Hair follicular keratinocyte (primary cell): Measurements from ENCODE around the gene HNRNPAB. TPM values are rescaled to one million over a fixed set of nuclear protein-coding genes. Genes with fewer than 3 reads are reported as not detected.

Source experiments
- total RNA-seq: library from RNA; depleted of rRNA; stranded (reverse); fragments of >200 nt; gene quantifications from 2 replicates; pipeline ENCODE4 v1.2.3, GENCODE V29; 2015

The HNRNPAB gene
- total RNA-seq, result 72.8 and 158 TPM in 2 replicates

DNA sequence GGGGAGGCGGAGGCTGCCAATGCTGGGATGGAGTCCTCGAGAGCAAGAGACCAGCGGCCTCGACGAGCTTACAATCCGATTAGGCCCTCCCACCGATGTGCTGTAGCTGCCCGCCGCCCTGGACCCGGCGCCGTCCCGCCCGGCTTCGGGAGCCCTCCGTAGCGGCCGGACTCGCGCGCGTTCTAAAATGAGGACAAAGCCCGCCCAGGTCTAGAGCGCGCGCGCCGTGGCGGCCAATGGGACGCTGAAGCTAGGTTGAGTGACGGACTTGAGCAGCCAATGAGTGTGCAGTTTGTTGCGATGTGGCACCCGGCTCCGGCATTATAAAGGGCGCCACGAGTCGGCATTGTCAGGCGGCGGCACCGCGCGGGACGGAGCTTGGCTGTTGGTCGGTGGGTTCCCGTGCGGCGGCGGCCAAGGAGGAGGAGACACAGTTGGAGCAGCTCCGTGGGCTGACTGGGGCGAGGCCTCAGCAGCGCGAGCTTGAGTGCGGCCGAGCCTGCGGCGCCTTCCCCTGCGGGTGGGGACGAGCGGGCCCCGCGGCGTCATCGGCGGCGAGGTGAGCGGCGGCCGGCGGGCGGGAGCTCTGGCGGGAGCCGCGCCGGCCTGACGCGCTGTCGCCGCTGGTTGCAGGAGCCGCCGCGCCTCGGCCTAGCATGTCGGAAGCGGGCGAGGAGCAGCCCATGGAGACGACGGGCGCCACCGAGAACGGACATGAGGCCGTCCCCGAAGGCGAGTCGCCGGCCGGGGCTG is at the start of gene HNRNPAB:
HNRNPAB (plus strand) TSS at position 352 of the 753 bp plus-strand sequence; CDS start at position 657, 305 bp downstream.

DNA sequence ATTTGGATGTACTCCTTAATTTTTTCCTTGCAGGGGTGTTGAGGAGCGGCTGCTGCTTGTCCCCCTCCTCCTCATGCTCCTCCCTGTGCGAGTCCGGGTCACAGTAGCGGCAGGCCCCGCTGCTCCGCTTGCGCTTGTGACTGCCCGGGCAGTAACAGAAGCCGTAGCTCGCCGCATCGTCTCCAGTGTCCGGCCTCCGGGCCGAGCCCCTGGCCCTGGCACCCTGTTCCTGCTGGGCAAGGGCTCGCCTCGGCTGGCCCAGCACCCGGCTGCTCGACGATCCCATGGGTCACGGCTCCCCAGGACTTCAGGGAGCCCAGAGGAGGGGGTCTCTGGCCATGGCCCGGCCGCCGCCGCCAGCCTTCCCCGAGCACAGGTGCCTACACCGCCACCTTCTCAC is 17.3 kb upstream of the HNRNPAB start, which contains the start of gene GMCL2:
GMCL2 (minus strand) TSS at position 358 of the 400 bp plus-strand sequence; CDS start at position 286, 72 bp downstream.

DNA sequence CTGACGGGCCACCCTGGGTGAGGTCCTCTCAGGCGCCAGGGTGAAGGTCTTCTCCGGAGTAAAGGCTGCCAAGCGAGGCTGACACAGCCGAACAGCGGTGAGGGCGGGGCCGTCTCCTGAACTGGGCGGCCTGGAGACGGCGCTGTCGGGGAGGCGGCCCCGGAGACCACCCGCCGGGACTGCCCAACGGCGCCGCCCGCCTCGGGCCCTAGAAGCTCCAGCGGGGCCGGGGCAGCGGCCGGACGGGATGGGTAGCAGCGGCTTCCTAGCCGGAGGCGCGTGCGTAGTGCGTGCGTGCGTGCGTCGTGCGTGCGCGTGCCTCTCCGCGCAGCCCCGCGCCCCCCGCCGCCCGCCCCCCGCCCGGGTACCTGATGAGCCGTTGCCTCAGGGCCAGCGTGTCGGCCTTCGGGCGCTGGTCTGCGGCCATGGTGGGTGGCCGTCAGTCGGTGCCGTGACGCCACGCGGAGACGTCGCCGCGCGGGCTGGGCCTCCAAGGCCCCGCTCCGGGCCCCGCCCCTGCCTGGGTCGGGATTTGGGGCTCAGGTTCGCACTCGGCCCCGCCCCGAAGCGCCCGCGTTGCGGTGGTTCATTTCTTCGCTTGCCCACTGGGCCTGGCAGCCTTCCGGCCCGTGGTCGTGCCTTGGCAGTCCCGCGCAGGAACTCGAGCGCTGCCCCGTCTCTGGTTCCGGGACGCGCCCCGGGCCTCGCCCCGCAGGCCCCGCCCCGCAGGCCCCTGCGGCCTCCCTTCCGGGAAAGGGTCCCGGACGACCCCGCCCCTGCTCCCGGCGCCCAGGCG is 28.0 kb downstream of the HNRNPAB start, which contains the start of gene PHYKPL:
PHYKPL (minus strand) TSS at position 679 of the 796 bp plus-strand sequence; CDS start at position 427, 252 bp downstream.

Other genes starting within 250 kb of the HNRNPAB start
- not detected in 2 replicates for gene PROP1, start 208.3 kb upstream of the HNRNPAB start, total RNA-seq
- 5.3 and 6.1 TPM in 2 replicates for gene N4BP3, start 91.0 kb upstream of the HNRNPAB start, total RNA-seq
- 23.0 and 24.2 TPM in 2 replicates for gene RMND5B, start 73.5 kb upstream of the HNRNPAB start, total RNA-seq
- 378 and 577 TPM in 2 replicates for gene NHP2, start 50.6 kb upstream of the HNRNPAB start, total RNA-seq
- not detected in 2 replicates for gene GMCL2, start 17.2 kb upstream of the HNRNPAB start, total RNA-seq
- gene PHYKPL, start 28.3 kb downstream of the HNRNPAB start, total RNA-seq, result 9.9 and 17.6 TPM in 2 replicates